Activated CD8-positive, alpha-beta T cell treated with anti-CD3 and anti-CD28 coated beads for 36 hours (primary cell): Measurements from ENCODE around the gene ZNF692. TPM values are rescaled to one million over a fixed set of nuclear protein-coding genes. Genes with fewer than 3 reads are reported as not detected.
A peak's percentile ranks its signal among the peaks of the same experiment; 100 is the strongest.

Source experiments
- ATAC-seq: fragments of 200-7000 bp; cut with Tn5 transposase; one replicate; pipeline ENCODE4 v1.10.0; 2021; ENCODE audit warnings: mild to moderate bottlenecking, moderate library complexity
- CTCF ChIA-PET: fragments of 350-600 bp; sonication (Branson Sonifier 250); formaldehyde crosslinking; loops from one replicate; lab custom pipeline; 2021; ENCODE audit warnings: antibody characterized with exemption; lab: Charles Lee
- POLR2A ChIA-PET: fragments of 350-600 bp; sonication (Branson Sonifier 250); formaldehyde crosslinking; loops from one replicate; lab custom pipeline; 2021; ENCODE audit warnings: antibody characterized with exemption; lab: Charles Lee
- DNase-seq: peaks from one replicate; pipeline ENCODE4 v3.0.0-alpha.2; 2020
- H3K27ac Mint-ChIP-seq: one replicate; pipeline ENCODE4 v1.8.0; 2021; ENCODE audit warnings: mild to moderate bottlenecking, mixed read lengths
- H3K27me3 Mint-ChIP-seq: one replicate; pipeline ENCODE4 v1.8.0; 2021; ENCODE audit warnings: mixed read lengths
- H3K36me3 Mint-ChIP-seq: one replicate; pipeline ENCODE4 v1.8.0; 2021; ENCODE audit warnings: low read depth, mixed read lengths
- H3K4me1 Mint-ChIP-seq: one replicate; pipeline ENCODE4 v1.8.0; 2021; ENCODE audit warnings: low read depth, mixed read lengths
- H3K4me3 Mint-ChIP-seq: one replicate; pipeline ENCODE4 v1.8.0; 2021; ENCODE audit warnings: mild to moderate bottlenecking, moderate library complexity, mixed read lengths
- H3K9me3 Mint-ChIP-seq: one replicate; pipeline ENCODE4 v1.8.0; 2021; ENCODE audit warnings: mixed read lengths
- CTCF ChIP-seq: fragments of 200-600 bp; IDR thresholded peaks from one replicate; pipeline ENCODE4 v1.8.0; 2022; ENCODE audit warnings: antibody characterized with exemption, mild to moderate bottlenecking
- intact Hi-C: fragments of 100-400 bp; cut with micrococcal nuclease; formaldehyde crosslinking; loops from one replicate; pipeline ENCODE4 v1.10.0; 2022
- total RNA-seq, 2 experiments: library from RNA; stranded (reverse); gene quantifications; one replicate each; pipeline ENCODE4 v1.2.3, GENCODE V29; 2021

Gene ZNF692
- total RNA-seq, 2 experiments from 2014 or later: 80.8 to 85.6 TPM

GRCh38 chr1:248873993-248874533 lies 15.2 kb upstream of the ZNF692 start:
- peak overlapping the region; percentile 90 for H3K4me3 Mint-ChIP-seq
- ChIA-PET CTCF (interaction anchor here (1.0 to 2.4 kb wide), 7 partner anchors 11 to 48 kb away, joined by 3 to 14 read pairs (median 6); partner anchors contain the start of genes SH3BP5L and ZNF692), POLR2A (interaction anchor here (0.6 to 2.5 kb wide), 7 partner anchors 9 to 41 kb away, joined by 3 to 11 read pairs (median 4); partner anchors contain the start of genes ZNF672 and ZNF692)
- intact Hi-C loops: no loop called here
- peaks cover 19% of the 10 kb centered on the region for H3K4me1 Mint-ChIP-seq
- H3K36me3 Mint-ChIP-seq: peaks cover 6% of the 10 kb centered on the region
- H3K27ac Mint-ChIP-seq: peak overlapping the region; percentile 95
- peak; percentile 86 for DNase-seq
- peaks cover 4% of the 10 kb centered on the region for H3K27me3 Mint-ChIP-seq
- no peaks in the 10 kb centered on the region for H3K9me3 Mint-ChIP-seq
- peak; percentile 59 for ATAC-seq
- TF ChIP-seq CTCF: no peak

DNA sequence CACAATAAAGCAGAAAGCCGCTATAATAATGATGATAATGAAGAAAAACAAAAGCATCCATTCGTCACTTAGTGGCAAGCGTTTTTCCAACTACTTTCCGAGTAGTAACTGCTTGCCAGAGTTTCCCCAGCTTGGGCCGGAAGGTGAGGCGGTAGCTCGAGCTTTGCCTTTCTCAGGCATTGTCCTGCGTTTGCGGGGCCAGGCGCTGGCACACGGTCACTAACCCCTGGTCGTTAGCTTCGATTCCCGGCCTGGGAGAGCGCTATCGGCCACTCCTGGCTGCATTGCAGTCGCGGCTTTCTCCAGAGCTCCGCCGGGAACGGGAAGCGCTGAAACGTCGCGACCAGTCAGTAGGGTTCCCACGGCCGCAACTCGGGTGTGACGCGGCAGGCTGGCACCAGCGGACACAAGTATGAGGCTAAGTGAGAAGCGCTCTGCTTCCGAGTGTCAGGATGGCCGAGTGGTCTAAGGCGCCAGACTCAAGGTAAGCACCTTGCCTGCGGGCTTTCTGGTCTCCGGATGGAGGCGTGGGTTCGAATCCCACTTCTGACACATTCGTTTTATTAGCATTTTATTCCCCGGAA lies 14.6 kb upstream of the ZNF692 start:
- H3K27ac Mint-ChIP-seq: peak overlapping the region; percentile 95
- H3K9me3 Mint-ChIP-seq: no peaks in the 10 kb centered on the region

DNA sequence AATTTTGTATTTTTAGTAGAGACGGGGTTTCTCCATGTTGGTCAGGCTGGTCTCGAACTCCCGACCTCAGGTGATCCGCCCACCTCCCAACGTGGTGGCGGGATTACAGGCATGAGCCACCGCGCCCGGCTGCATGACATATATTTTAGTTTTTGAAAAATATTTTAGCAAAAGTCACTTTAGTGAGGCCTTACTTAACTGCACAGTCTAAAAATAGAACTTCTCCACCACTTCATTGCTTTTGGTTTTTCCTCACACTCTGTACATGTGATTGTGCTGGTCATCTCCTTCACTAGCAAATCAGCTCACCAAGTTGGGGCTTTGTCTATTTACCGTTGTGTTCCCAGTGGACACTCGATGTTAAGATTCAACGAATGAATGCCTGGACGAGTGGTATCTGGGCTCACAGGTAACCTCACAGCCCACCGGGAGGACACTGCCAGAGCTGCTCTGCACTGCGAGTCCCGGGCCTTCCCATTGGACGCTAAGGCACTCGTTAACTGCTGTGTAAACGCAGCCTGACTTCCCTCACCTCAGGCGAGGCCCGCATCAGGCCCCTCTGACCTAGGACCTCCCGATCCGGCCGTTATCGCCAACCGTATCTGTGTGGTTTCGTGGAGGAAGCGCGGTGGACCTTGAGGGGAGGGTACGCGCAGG lies 14.0 kb upstream of the ZNF692 start:
- peak; percentile 78 for DNase-seq
- intact Hi-C loops: no loop called here
- H3K36me3 Mint-ChIP-seq: peaks cover 6% of the 10 kb centered on the region
- ChIA-PET POLR2A (interaction anchor here (0.9 to 2.5 kb wide), 5 partner anchors 9 to 35 kb away, joined by 3 to 11 read pairs (median 5); partner anchors contain the start of genes ZNF672 and ZNF692), CTCF (interaction anchor here (1.0 to 2.4 kb wide), 9 partner anchors 10 to 52 kb away, joined by 3 to 14 read pairs (median 5); partner anchors contain the start of genes SH3BP5L and ZNF692)
- peak overlapping the region; percentile 90 for H3K4me3 Mint-ChIP-seq
- no peak for TF ChIP-seq CTCF
- no peaks in the 10 kb centered on the region for H3K9me3 Mint-ChIP-seq
- H3K27me3 Mint-ChIP-seq: peaks cover 4% of the 10 kb centered on the region
- H3K4me1 Mint-ChIP-seq: peaks cover 19% of the 10 kb centered on the region
- ATAC-seq: peak; percentile 56
- H3K27ac Mint-ChIP-seq: peak overlapping the region; percentile 95

More for the DNA sequence above, 14.6 kb upstream of the ZNF692 start:
- H3K27me3 Mint-ChIP-seq: peaks cover 4% of the 10 kb centered on the region
- no peak for TF ChIP-seq CTCF
- POLR2A ChIA-PET: interaction anchor here (0.9 to 2.5 kb wide), 7 partner anchors 10 to 37 kb away, joined by 3 to 11 read pairs (median 5); partner anchors contain the start of genes ZNF672 and ZNF692
- peaks cover 19% of the 10 kb centered on the region for H3K4me1 Mint-ChIP-seq
- H3K36me3 Mint-ChIP-seq: peaks cover 6% of the 10 kb centered on the region
- CTCF ChIA-PET: interaction anchor here (1.0 to 2.4 kb wide), 10 partner anchors 11 to 51 kb away, joined by 3 to 14 read pairs (median 4); partner anchors contain the start of genes SH3BP5L and ZNF692
- intact Hi-C loops: no loop called here
- DNase-seq: peak; percentile 95
- ATAC-seq: peak; percentile 83
- peak overlapping the region; percentile 90 for H3K4me3 Mint-ChIP-seq

DNA sequence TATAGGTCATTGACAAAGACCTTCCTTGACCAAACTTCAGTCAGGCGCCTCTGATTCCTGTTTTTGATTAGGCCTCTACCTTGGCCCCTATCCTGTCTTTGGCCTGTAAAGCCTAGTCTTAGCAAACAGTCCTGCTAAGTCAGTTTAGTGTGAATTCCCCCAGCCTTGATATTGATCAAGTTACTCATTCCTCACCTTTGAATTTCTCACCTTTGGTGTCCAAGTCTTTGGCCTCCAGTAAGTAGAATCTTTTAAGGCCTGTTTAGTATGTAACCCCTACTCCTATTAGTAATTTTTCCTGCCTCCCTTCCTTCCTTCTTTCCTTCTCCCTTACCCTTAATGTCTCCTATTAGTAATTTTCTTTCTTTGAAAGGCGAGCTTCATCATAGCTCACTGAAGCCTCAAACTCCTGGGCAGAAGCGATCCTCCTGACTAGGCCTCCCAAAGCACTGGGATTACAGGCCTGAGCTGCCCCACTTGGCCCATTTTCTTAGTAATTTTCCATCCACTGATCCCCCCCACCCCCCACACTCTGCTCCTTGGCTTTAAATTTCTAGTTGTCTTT lies 13.0 kb upstream of the ZNF692 start:
- intact Hi-C loops: no loop called here
- ChIA-PET CTCF (interaction anchor here (2.4 kb wide), 1 partner anchor 13 kb away, joined by 14 read pairs; the partner anchor contains the start of gene ZNF692), POLR2A (interaction anchor here (1.5 kb wide), 1 partner anchor 8 kb away, joined by 5 read pairs; no protein-coding TSS in a partner anchor)
- H3K4me3 Mint-ChIP-seq: peak overlapping the region; percentile 18
- H3K9me3 Mint-ChIP-seq: no peaks in the 10 kb centered on the region
- TF ChIP-seq CTCF: no peak
- H3K27me3 Mint-ChIP-seq: peaks cover 4% of the 10 kb centered on the region
- peaks cover 19% of the 10 kb centered on the region for H3K4me1 Mint-ChIP-seq
- peaks cover 6% of the 10 kb centered on the region for H3K36me3 Mint-ChIP-seq
- ATAC-seq (no peak), DNase-seq (no peak)
- H3K27ac Mint-ChIP-seq: peak overlapping the region; percentile 54
